Measurements from ENCODE around the gene POFUT2.

DNA sequence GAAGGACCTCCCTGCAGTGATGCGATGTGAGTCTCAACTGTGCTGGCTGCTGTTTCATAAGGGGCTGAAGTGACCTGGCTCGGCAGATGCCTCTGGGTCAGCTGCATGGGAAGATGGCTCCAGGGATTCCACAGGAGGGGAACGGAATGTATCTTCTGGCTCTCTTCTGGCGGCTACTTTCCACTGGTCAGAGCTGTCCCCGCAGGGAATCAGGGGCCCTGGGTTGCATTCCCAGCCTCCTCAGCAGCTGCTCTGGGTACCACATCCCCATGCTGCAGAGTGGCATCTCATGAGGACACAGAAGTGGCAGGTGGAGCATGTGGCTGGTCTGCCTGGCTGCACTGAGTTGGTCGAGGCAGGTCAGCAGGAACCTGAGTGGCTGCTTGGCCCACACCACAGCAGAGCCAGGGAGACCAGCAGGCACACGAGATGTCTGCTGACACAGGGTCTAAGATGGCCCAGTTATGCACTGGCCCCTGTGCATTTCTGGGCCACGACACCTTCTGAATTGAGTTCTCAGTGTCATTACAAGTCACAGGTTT lies 42.8 kb downstream of the POFUT2 start:
- TF ChIP-seq CTCF (IDR thresholded peaks at IDR 0.05) (no peak), POLR2A (IDR thresholded peaks at IDR 0.05) (no peak), POLR2AphosphoS5 (IDR thresholded peaks at IDR 0.05) (no peak)

Measured in sigmoid colon (tissue), 4 donors.